GM12874 (cell line): ENCODE results near the gene VSIG10L.

Source experiments
- CTCF ChIP-seq: IDR thresholded peaks from 2 replicates; pipeline ENCODE4 v1.5.1; 2011; ENCODE audit warnings: low read depth, mild to moderate bottlenecking, control low read depth, low read length, moderate library complexity; ENCODE audit not compliant: insufficient read depth

Gene VSIG10L

GRCh38 chr19:51289635-51290034 is 52.3 kb downstream of the VSIG10L start:
- TF ChIP-seq CTCF, result no peak

GRCh38 chr19:51285682-51286081 is 56.3 kb downstream of the VSIG10L start:
- TF ChIP-seq CTCF, result no peak

DNA sequence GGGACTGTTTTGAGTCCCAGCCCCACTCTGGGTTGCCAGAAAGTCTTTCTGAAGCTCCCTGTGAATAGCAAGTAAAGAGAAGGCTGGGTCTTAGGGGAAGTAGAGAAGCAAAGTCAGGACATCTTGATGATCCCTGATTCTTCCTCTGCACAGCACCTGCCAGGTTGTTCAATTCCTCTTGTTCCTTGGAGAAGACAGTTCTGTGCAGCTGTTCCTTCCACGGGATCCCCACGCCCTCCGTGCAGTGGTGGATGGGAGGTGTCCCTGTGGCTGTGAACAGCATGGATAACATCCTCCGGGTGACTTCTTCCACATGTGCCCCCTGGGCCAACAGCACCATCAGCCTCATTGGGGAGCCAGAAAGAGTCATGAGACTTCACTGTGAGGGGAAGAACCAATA is 59.6 kb downstream of the VSIG10L start:
- no peak for TF ChIP-seq CTCF
